B cell (primary cell): Measurements from ENCODE around the gene VWA5B1.

Experiments used
- EZH2 ChIP-seq: IDR thresholded peaks from 2 replicates; pipeline ENCODE4 v1.6.1; 2012; ENCODE audit warnings: borderline replicate concordance, low read depth, mild to moderate bottlenecking, moderate library complexity, low read length; ENCODE audit not compliant: insufficient read depth, poor library complexity, severe bottlenecking
- TF ChIP-seq, protein P1 (sequence below): fragments of 200-600 bp; IDR thresholded peaks from one replicate; pipeline ENCODE4 v1.8.0; 2022; ENCODE audit warnings: antibody characterized with exemption, mild to moderate bottlenecking

DNA sequence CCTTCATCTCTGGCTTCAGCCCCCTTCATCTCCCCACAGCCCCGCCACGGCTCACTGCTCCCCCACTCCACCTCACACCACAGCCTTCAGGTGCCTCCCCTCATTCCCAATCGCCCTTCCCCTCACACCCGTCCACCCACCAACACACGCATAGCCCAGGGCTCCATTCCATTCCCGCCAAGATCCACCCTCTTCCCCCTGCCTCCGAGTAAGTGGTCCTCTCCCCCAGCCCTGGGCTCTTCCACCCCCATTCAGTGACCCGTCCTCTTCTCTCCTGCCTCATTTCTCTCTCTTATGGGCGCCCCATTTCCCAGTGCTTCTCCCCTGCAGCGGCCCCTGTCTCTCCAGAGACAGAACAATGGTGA, 53.2 kb downstream of the VWA5B1 start:
- TF ChIP-seq, protein P1, sequence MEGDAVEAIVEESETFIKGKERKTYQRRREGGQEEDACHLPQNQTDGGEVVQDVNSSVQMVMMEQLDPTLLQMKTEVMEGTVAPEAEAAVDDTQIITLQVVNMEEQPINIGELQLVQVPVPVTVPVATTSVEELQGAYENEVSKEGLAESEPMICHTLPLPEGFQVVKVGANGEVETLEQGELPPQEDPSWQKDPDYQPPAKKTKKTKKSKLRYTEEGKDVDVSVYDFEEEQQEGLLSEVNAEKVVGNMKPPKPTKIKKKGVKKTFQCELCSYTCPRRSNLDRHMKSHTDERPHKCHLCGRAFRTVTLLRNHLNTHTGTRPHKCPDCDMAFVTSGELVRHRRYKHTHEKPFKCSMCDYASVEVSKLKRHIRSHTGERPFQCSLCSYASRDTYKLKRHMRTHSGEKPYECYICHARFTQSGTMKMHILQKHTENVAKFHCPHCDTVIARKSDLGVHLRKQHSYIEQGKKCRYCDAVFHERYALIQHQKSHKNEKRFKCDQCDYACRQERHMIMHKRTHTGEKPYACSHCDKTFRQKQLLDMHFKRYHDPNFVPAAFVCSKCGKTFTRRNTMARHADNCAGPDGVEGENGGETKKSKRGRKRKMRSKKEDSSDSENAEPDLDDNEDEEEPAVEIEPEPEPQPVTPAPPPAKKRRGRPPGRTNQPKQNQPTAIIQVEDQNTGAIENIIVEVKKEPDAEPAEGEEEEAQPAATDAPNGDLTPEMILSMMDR, result no peak
- TF ChIP-seq EZH2, result no peak
